ENCODE measurements around the gene BBIP1. TPM values are rescaled to one million over a fixed set of nuclear protein-coding genes. Genes with fewer than 3 reads are reported as not detected.
A peak's percentile ranks its signal among the peaks of the same experiment; 100 is the strongest.

The BBIP1 gene
- total RNA-seq, 1 experiment from 2014 or later: 46.9 TPM

DNA sequence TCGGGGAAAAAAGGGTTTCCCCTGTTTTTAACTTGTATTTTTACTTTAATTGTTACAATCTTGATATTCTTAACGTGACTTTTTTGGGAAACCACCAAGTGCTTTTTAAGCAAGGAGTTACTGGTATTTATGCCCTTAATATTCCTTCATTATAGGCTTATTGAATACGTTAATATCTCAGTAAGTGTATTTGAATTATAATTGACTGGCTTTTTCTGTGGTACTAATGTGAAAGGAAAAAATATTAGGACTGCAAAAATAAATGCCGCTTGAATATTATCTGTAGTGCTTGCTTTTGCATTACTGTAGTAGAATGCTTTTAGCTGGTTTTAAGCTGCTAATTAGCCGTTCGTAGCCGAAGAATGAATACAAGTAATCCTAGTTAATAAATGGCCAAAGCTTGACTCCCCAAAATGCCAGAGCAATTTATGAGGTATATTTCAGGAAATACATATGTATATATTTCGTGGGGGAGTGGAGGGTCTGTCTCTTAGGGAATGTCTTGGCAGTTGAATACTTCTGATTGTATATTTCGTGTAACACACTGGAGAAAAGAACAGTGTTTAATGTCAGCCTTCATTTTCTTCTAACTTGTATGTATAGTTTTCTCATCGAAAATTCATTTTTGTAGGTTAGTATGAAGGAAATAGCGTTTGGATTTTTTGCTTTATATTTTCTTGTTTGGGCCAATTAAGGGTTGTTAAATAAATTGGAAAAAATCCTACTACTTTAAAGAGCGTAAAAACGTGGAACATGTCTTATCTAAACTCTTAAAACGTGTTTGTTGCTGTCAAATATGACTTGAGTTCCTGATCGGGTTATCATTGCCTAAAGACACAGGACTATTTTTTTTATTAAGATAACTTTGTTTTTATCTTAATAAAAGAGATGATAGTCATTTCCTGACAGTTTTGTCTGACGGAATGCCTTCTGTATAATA, 45.7 kb downstream of the BBIP1 start:
- TF ChIP-seq, protein P1, sequence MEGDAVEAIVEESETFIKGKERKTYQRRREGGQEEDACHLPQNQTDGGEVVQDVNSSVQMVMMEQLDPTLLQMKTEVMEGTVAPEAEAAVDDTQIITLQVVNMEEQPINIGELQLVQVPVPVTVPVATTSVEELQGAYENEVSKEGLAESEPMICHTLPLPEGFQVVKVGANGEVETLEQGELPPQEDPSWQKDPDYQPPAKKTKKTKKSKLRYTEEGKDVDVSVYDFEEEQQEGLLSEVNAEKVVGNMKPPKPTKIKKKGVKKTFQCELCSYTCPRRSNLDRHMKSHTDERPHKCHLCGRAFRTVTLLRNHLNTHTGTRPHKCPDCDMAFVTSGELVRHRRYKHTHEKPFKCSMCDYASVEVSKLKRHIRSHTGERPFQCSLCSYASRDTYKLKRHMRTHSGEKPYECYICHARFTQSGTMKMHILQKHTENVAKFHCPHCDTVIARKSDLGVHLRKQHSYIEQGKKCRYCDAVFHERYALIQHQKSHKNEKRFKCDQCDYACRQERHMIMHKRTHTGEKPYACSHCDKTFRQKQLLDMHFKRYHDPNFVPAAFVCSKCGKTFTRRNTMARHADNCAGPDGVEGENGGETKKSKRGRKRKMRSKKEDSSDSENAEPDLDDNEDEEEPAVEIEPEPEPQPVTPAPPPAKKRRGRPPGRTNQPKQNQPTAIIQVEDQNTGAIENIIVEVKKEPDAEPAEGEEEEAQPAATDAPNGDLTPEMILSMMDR (IDR thresholded peaks at IDR 0.05; ENCODE audit: unreplicated experiment): no peak
- Mint-ChIP-seq H3K9me3 (ENCODE audit: unreplicated experiment) (no peaks in the 10 kb centered on the region), H3K36me3 (ENCODE audit: insufficient read depth, unreplicated experiment) (peaks cover 46% of the 10 kb centered on the region), H3K4me1 (ENCODE audit: insufficient read depth, unreplicated experiment) (peaks cover 31% of the 10 kb centered on the region), H3K4me3 (ENCODE audit: unreplicated experiment) (peak overlapping the region; percentile 78), H3K27ac (ENCODE audit: low read depth, unreplicated experiment) (peak overlapping the region; percentile 64), H3K27me3 (ENCODE audit: insufficient read depth, unreplicated experiment) (no peaks in the 10 kb centered on the region)
- intact Hi-C loops (cut with micrococcal nuclease): loop anchor here (1.0 to 5.0 kb wide), 2 partner anchors 127 to 566 kb away; no protein-coding TSS in a partner anchor
- ChIA-PET CTCF (interaction anchor here (0.5 to 1.9 kb wide), 9 partner anchors 10 to 252 kb away, joined by 3 to 7 read pairs (median 3); no protein-coding TSS in a partner anchor), POLR2A (interaction anchor here (0.7 to 2.3 kb wide), 34 partner anchors 8 to 569 kb away, joined by 3 to 97 read pairs (median 4); partner anchors contain the start of genes BBIP1, SHOC2 and SMNDC1)
- no peak for DNase-seq (ENCODE audit: unreplicated experiment)
- TSS peak; percentile 64 for BruUV-seq (replicated peaks)

DNA sequence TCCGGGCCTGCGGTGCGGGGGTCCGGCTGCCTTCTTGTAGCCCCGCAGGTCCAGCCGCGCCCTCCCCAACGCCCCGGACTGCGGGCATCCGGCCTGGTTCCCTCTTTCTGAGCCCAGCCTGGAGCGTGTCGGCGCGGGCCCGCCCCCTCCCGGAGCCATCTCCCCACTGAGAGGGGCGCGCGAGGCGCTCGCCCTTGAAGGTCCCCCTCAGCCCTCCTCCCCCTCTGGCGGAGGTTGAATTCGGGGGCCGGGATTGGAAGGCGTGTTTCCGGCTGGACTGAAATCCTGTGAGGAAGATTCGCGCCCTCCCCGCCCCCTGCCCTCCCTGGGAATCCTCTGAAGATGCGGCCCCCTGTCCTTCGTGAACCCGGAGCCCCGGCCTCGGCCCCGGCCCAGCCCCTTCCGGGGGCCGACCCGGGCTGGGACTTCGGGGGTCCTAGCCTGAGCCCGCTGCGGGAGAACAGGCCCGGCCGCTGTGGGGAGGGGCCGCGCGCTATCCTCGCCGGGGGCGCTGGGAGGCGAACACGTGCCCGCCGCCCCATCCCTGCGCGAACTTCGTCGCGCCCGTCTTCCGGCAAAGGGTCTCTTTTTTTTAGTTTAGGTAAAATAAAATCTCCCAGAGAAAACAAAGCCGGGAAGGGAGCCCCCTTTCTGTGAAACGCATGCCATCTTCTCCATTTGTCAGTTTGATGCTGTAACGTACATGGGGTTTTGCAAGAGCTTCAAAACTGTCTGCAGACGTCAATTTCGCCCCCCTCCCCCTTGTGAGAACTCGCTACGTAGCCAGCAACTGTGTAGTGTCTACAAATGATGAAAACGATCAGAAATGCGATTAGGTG, 46.6 kb downstream of the BBIP1 start:
- POLR2A ChIA-PET: interaction anchor here (0.7 to 2.3 kb wide), 39 partner anchors 8 to 568 kb away, joined by 3 to 97 read pairs (median 5); partner anchors contain the start of genes BBIP1, SHOC2 and SMNDC1
- TF ChIP-seq, protein P1 (IDR thresholded peaks at IDR 0.05; ENCODE audit: unreplicated experiment): no peak
- Mint-ChIP-seq H3K4me1 (ENCODE audit: insufficient read depth, unreplicated experiment) (peaks cover 33% of the 10 kb centered on the region), H3K9me3 (ENCODE audit: unreplicated experiment) (no peaks in the 10 kb centered on the region), H3K27ac (ENCODE audit: low read depth, unreplicated experiment) (peak overlapping the region; percentile 91), H3K4me3 (ENCODE audit: unreplicated experiment) (peak overlapping the region; percentile 78), H3K36me3 (ENCODE audit: insufficient read depth, unreplicated experiment) (peaks cover 38% of the 10 kb centered on the region), H3K27me3 (ENCODE audit: insufficient read depth, unreplicated experiment) (no peaks in the 10 kb centered on the region)
- intact Hi-C loops (cut with micrococcal nuclease): loop anchor here (1.0 to 5.0 kb wide), 2 partner anchors 126 to 565 kb away; no protein-coding TSS in a partner anchor
- BruUV-seq (replicated peaks): TSS peak; percentile 70
- peak; percentile 86 for DNase-seq (ENCODE audit: unreplicated experiment)
- CTCF ChIA-PET: interaction anchor here (0.6 to 1.9 kb wide), 8 partner anchors 10 to 260 kb away, joined by 3 to 7 read pairs (median 3); no protein-coding TSS in a partner anchor

DNA sequence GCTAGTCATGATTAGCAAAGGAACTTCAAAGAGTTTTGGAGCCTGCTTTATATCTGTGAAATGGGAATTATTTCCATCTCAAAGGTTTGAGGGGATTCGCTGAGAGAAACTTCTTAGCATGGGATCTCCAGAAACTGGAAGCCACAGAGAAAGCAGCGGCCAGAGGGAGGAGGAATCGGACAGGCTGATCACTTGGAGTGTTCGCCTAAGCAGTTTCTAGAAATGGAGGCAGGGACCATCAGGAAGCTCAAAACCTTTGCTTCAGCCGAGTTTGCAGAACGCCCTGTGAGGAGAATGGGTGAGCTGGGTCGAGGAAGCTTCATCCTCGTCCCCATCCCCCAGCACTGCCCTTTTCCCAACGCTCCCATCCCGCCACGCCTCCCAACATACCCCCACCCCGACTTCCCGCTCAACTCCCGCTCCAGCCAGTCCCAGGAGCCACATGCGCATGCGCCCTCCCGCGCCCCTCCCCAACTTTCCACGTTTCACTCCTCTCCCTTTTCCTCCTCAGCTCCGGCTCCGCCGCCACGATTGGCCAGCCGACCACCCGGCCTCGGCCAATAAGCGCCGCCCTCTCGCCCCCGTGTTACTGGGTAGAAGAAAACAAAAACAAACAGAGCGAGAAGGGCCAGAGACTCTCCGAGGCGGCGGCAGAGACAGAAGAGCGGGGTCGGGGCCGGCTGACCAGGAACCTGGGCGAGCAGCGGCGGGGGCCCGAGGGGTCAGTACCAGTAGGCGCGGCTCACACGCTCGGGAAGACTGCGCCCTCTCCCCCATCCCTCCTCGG, 47.5 kb downstream of the BBIP1 start, which contains the start of gene PDCD4:
TSS of gene PDCD4 (plus strand) at position 631 of the 787 bp plus-strand sequence. CDS start 4,100 bp downstream, outside the sequence.
- intact Hi-C loops (cut with micrococcal nuclease): loop anchor here (1.0 to 5.0 kb wide), 3 partner anchors 69 to 564 kb away; no protein-coding TSS in a partner anchor
- DNase-seq (ENCODE audit: unreplicated experiment): peak; percentile 98
- no TSS peak for BruUV-seq (replicated peaks)
- Mint-ChIP-seq H3K4me1 (ENCODE audit: insufficient read depth, unreplicated experiment) (peaks cover 30% of the 10 kb centered on the region), H3K4me3 (ENCODE audit: unreplicated experiment) (peak within 1 kb of the TSS; percentile 78), H3K9me3 (ENCODE audit: unreplicated experiment) (no peaks in the 10 kb centered on the region), H3K27me3 (ENCODE audit: insufficient read depth, unreplicated experiment) (no peaks in the 10 kb centered on the region), H3K27ac (ENCODE audit: low read depth, unreplicated experiment) (peak within 1 kb of the TSS; percentile 91), H3K36me3 (ENCODE audit: insufficient read depth, unreplicated experiment) (peaks cover 32% of the 10 kb centered on the region)
- TF ChIP-seq, protein P1 (IDR thresholded peaks at IDR 0.05; ENCODE audit: unreplicated experiment): no peak
- CTCF ChIA-PET: interaction anchor here (0.6 to 1.1 kb wide), 4 partner anchors 9 to 198 kb away, joined by 3 to 4 read pairs (median 4); no protein-coding TSS in a partner anchor
- POLR2A ChIA-PET: interaction anchor here (0.5 to 1.2 kb wide), 37 partner anchors 10 to 794 kb away, joined by 3 to 45 read pairs (median 4); no protein-coding TSS in a partner anchor

All from MCF 10A (cell line).